ENCODE results near the gene NOTO.

Gene NOTO

GRCh38 chr2:73258186-73258912 is 56.0 kb downstream of the NOTO start:
- TF ChIP-seq TARDBP (IDR thresholded peaks at IDR 0.05) = no peak
- no peak for TF ChIP-seq FOXA1 (IDR thresholded peaks at IDR 0.05)
- no peak for TF ChIP-seq ELF4 (IDR thresholded peaks at IDR 0.05)
- TF ChIP-seq NFRKB (IDR thresholded peaks at IDR 0.05) = no peak
- TF ChIP-seq ZNF384 (IDR thresholded peaks at IDR 0.05) = no peak
- TF ChIP-seq SP1 (IDR thresholded peaks at IDR 0.05) = no peak
- no peak for TF ChIP-seq PKNOX1 (IDR thresholded peaks at IDR 0.05)
- no peak for TF ChIP-seq ARNT (IDR thresholded peaks at IDR 0.05)
- TF ChIP-seq L3MBTL2 (conservative IDR thresholded peaks at IDR 0.05) = no peak
- no peak for TF ChIP-seq FOXM1 (IDR thresholded peaks at IDR 0.05; ENCODE audit: borderline replicate concordance)
- no peak for DNase-seq (ENCODE audit: extremely low spot score)
- POLR2A ChIA-PET = interaction anchor here (1.2 to 1.6 kb wide), 3 partner anchors 20 to 25 kb away, joined by 3 to 6 read pairs (median 3); partner anchors contain the start of genes CCT7 and PRADC1
- CTCF ChIA-PET = no interaction called here

- no peak for TF ChIP-seq CTBP1 (IDR thresholded peaks at IDR 0.05; ENCODE audit: borderline replicate concordance)
- no peak for TF ChIP-seq LEF1 (IDR thresholded peaks at IDR 0.05; ENCODE audit: borderline replicate concordance)
- TF ChIP-seq BHLHE40 (IDR thresholded peaks at IDR 0.05; ENCODE audit: borderline replicate concordance) = no peak
- TF ChIP-seq FOXA1 (IDR thresholded peaks at IDR 0.05) = no peak
- no peak for TF ChIP-seq ARNT (IDR thresholded peaks at IDR 0.05)
- TF ChIP-seq PKNOX1 (IDR thresholded peaks at IDR 0.05) = no peak
- no peak for TF ChIP-seq HDGF (IDR thresholded peaks at IDR 0.05; ENCODE audit: borderline replicate concordance)
- no peak for TF ChIP-seq FOXM1 (IDR thresholded peaks at IDR 0.05; ENCODE audit: borderline replicate concordance)
- TF ChIP-seq NFRKB (IDR thresholded peaks at IDR 0.05) = no peak
- TF ChIP-seq SUZ12 (IDR thresholded peaks at IDR 0.05) = no peak
- no peak for TF ChIP-seq TARDBP (IDR thresholded peaks at IDR 0.05)
- no peak for TF ChIP-seq L3MBTL2 (conservative IDR thresholded peaks at IDR 0.05)
- no peak for TF ChIP-seq SP1 (IDR thresholded peaks at IDR 0.05)
- no peak for TF ChIP-seq ZNF384 (IDR thresholded peaks at IDR 0.05)
- no peak for TF ChIP-seq FOXK2 (IDR thresholded peaks at IDR 0.05)
- no peak for TF ChIP-seq ELF4 (IDR thresholded peaks at IDR 0.05)
- POLR2A ChIA-PET = no interaction called here
- CTCF ChIA-PET = no interaction called here
- DNase-seq (ENCODE audit: extremely low spot score) = no peak
These were observed 56.5 kb downstream of the NOTO start for GRCh38 chr2:73258913-73259215.

- POLR2A ChIA-PET = no interaction called here
- TF ChIP-seq BHLHE40 (IDR thresholded peaks at IDR 0.05; ENCODE audit: borderline replicate concordance) = no peak
- TF ChIP-seq ELF4 (IDR thresholded peaks at IDR 0.05) = no peak
- TF ChIP-seq SUZ12 (IDR thresholded peaks at IDR 0.05) = no peak
- TF ChIP-seq SP1 (IDR thresholded peaks at IDR 0.05) = no peak
- TF ChIP-seq HDGF (IDR thresholded peaks at IDR 0.05; ENCODE audit: borderline replicate concordance) = no peak
- no peak for TF ChIP-seq LEF1 (IDR thresholded peaks at IDR 0.05; ENCODE audit: borderline replicate concordance)
- no peak for TF ChIP-seq CTBP1 (IDR thresholded peaks at IDR 0.05; ENCODE audit: borderline replicate concordance)
- TF ChIP-seq PKNOX1 (IDR thresholded peaks at IDR 0.05) = no peak
- TF ChIP-seq FOXA1 (IDR thresholded peaks at IDR 0.05) = no peak
- TF ChIP-seq TARDBP (IDR thresholded peaks at IDR 0.05) = no peak
- TF ChIP-seq ARNT (IDR thresholded peaks at IDR 0.05) = no peak
- no peak for TF ChIP-seq L3MBTL2 (conservative IDR thresholded peaks at IDR 0.05)
- no peak for DNase-seq (ENCODE audit: extremely low spot score)
- CTCF ChIA-PET = no interaction called here
These were observed 56.9 kb downstream of the NOTO start for GRCh38 chr2:73259276-73259675.

GRCh38 chr2:73259704-73260337 is 57.4 kb downstream of the NOTO start:
- DNase-seq (ENCODE audit: extremely low spot score) = no peak
- POLR2A ChIA-PET = interaction anchor here (0.9 kb wide), 1 partner anchor 14 kb away, joined by 4 read pairs; no protein-coding TSS in a partner anchor
- TF ChIP-seq BHLHE40 (IDR thresholded peaks at IDR 0.05; ENCODE audit: borderline replicate concordance) = no peak
- TF ChIP-seq ELF4 (IDR thresholded peaks at IDR 0.05) = no peak
- no peak for TF ChIP-seq L3MBTL2 (conservative IDR thresholded peaks at IDR 0.05)
- no peak for TF ChIP-seq HDGF (IDR thresholded peaks at IDR 0.05; ENCODE audit: borderline replicate concordance)
- CTCF ChIA-PET = interaction anchor here (1.0 kb wide), 1 partner anchor 166 kb away, joined by 3 read pairs; no protein-coding TSS in a partner anchor

- ChIA-PET CTCF (interaction anchor here (1.0 kb wide), 1 partner anchor 167 kb away, joined by 3 read pairs; no protein-coding TSS in a partner anchor), POLR2A (interaction anchor here (0.9 kb wide), 1 partner anchor 13 kb away, joined by 4 read pairs; no protein-coding TSS in a partner anchor)
These were observed 58.1 kb downstream of the NOTO start for GRCh38 chr2:73260338-73260984.

More at GRCh38 chr2:73260338-73260984, 58.1 kb downstream of the NOTO start:
- peak; percentile 75 for DNase-seq (ENCODE audit: extremely low spot score)
- TF ChIP-seq ARNT (IDR thresholded peaks at IDR 0.05) = no peak
- no peak for TF ChIP-seq ZNF384 (IDR thresholded peaks at IDR 0.05)
- no peak for TF ChIP-seq BHLHE40 (IDR thresholded peaks at IDR 0.05; ENCODE audit: borderline replicate concordance)
- TF ChIP-seq FOXA1 (IDR thresholded peaks at IDR 0.05) = no peak
- no peak for TF ChIP-seq FOXK2 (IDR thresholded peaks at IDR 0.05)
- no peak for TF ChIP-seq CTBP1 (IDR thresholded peaks at IDR 0.05; ENCODE audit: borderline replicate concordance)
- TF ChIP-seq LEF1 (IDR thresholded peaks at IDR 0.05; ENCODE audit: borderline replicate concordance) = no peak
- TF ChIP-seq FOXM1 (IDR thresholded peaks at IDR 0.05; ENCODE audit: borderline replicate concordance) = no peak
- TF ChIP-seq SP1 (IDR thresholded peaks at IDR 0.05) = no peak
- no peak for TF ChIP-seq HDGF (IDR thresholded peaks at IDR 0.05; ENCODE audit: borderline replicate concordance)
- no peak for TF ChIP-seq NFRKB (IDR thresholded peaks at IDR 0.05)
- TF ChIP-seq TARDBP (IDR thresholded peaks at IDR 0.05) = no peak
- TF ChIP-seq SUZ12 (IDR thresholded peaks at IDR 0.05) = no peak
- TF ChIP-seq ELF4 (IDR thresholded peaks at IDR 0.05) = no peak
- no peak for TF ChIP-seq PKNOX1 (IDR thresholded peaks at IDR 0.05)
- TF ChIP-seq L3MBTL2 (conservative IDR thresholded peaks at IDR 0.05) = no peak

Data from HEK293T (cell line).